Measurements from ENCODE around the gene ERCC2. TPM values are rescaled to one million over a fixed set of nuclear protein-coding genes. Genes with fewer than 3 reads are reported as not detected.

The ERCC2 gene
- total and polyA plus RNA-seq, 2 experiments from 2014 or later = 33.3 to 81.1 TPM

DNA sequence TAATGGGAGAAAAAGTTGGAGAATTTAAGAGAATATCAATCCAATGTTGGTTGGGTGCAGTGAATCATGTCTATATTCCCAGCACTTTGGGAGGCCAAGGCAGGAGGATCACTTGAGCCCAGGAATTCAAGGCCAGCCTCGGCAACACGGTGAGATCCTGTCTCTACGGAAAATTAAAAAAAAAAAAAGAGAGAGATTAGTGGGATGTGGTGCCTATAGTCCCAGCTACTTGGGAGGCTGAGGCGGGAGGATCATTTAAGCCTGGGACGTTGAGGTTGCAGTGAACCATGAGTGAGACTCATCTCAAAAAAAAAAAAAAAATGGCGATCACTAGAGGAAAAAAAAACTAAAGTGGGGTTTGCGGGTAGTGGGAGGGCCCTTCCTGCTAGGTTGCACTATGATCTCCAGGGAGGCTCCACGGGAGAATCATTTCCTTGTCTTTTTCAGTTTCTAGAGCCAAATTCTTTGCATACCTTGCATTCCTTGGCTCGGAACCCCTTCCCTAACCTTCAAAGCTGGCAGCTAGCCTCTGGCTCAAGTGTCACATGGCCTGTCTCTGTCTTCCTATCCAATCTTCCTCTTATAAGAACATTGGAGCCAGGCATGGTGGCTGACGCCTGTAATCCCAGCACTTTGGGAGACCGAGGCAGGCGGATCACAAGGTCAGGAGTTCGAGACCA is 5.8 kb upstream of the ERCC2 start:
- Mint-ChIP-seq H3K36me3 (ENCODE audit: low read depth) (no peaks in the 10 kb centered on the region), H3K27me3 (ENCODE audit: insufficient read depth, low read depth, poor library complexity) (peaks cover 5% of the 10 kb centered on the region), H3K9me3 (no peaks in the 10 kb centered on the region; the same call in 2 of the 3 replicates), H3K27ac (peak overlapping the region; percentile 94), H3K4me3 (no peak overlapping the region), H3K4me1 (peaks cover 11% of the 10 kb centered on the region)
- DNase-seq (ENCODE audit: low spot score) (peak; percentile 96), ATAC-seq (peak; percentile 95)
- Histone ChIP-seq H2AFZ (no peak overlapping the region), H4K20me1 (replicated peaks; ENCODE audit: insufficient read depth) (no peaks in the 10 kb centered on the region), H3F3A (replicated peaks; ENCODE audit: low read depth) (peaks cover 4% of the 10 kb centered on the region; the same call in 1 of the 2 replicates), H3K36me3 (ENCODE audit: insufficient read depth) (no peaks in the 10 kb centered on the region), H3K4me2 (no peak overlapping the region), H3K27ac (ENCODE audit: low read depth) (peak overlapping the region; percentile 90), H3K4me3 (no peak overlapping the region), H3K79me2 (replicated peaks; ENCODE audit: insufficient read depth) (no peaks in the 10 kb centered on the region), H3K27me3 (ENCODE audit: insufficient read depth) (no peaks in the 10 kb centered on the region), H3K4me1 (ENCODE audit: insufficient read depth) (no peaks in the 10 kb centered on the region; the same call in 1 of the 2 replicates), H3K9me2 (ENCODE audit: insufficient read depth) (no peaks in the 10 kb centered on the region)
- TF ChIP-seq EZH2 (IDR thresholded peaks at IDR 0.05; ENCODE audit: low read depth, unreplicated experiment) (no peak), ZNF114 (CRISPR knock-in tag; IDR thresholded peaks at IDR 0.05) (no peak), ZNF331 (CRISPR knock-in tag; IDR thresholded peaks at IDR 0.05; ENCODE audit: low read depth) (no peak), STAT1 (IDR thresholded peaks at IDR 0.05; ENCODE audit: unreplicated experiment) (no peak), NANOG (IDR thresholded peaks at IDR 0.05; ENCODE audit: borderline replicate concordance) (no peak), POLR2AphosphoS5 (IDR thresholded peaks at IDR 0.05; ENCODE audit: low read depth) (no peak), EZH2phosphoT487 (IDR thresholded peaks at IDR 0.05; ENCODE audit: unreplicated experiment) (no peak), CREB1 (CRISPR knock-in tag; IDR thresholded peaks at IDR 0.05; ENCODE audit: low read depth) (no peak)
- TF ChIP-seq, protein P1, sequence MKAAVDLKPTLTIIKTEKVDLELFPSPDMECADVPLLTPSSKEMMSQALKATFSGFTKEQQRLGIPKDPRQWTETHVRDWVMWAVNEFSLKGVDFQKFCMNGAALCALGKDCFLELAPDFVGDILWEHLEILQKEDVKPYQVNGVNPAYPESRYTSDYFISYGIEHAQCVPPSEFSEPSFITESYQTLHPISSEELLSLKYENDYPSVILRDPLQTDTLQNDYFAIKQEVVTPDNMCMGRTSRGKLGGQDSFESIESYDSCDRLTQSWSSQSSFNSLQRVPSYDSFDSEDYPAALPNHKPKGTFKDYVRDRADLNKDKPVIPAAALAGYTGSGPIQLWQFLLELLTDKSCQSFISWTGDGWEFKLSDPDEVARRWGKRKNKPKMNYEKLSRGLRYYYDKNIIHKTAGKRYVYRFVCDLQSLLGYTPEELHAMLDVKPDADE (IDR thresholded peaks at IDR 0.05) = no peak
- TF ChIP-seq, protein P2, sequence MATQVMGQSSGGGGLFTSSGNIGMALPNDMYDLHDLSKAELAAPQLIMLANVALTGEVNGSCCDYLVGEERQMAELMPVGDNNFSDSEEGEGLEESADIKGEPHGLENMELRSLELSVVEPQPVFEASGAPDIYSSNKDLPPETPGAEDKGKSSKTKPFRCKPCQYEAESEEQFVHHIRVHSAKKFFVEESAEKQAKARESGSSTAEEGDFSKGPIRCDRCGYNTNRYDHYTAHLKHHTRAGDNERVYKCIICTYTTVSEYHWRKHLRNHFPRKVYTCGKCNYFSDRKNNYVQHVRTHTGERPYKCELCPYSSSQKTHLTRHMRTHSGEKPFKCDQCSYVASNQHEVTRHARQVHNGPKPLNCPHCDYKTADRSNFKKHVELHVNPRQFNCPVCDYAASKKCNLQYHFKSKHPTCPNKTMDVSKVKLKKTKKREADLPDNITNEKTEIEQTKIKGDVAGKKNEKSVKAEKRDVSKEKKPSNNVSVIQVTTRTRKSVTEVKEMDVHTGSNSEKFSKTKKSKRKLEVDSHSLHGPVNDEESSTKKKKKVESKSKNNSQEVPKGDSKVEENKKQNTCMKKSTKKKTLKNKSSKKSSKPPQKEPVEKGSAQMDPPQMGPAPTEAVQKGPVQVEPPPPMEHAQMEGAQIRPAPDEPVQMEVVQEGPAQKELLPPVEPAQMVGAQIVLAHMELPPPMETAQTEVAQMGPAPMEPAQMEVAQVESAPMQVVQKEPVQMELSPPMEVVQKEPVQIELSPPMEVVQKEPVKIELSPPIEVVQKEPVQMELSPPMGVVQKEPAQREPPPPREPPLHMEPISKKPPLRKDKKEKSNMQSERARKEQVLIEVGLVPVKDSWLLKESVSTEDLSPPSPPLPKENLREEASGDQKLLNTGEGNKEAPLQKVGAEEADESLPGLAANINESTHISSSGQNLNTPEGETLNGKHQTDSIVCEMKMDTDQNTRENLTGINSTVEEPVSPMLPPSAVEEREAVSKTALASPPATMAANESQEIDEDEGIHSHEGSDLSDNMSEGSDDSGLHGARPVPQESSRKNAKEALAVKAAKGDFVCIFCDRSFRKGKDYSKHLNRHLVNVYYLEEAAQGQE (IDR thresholded peaks at IDR 0.05; ENCODE audit: unreplicated experiment) = no peak
- TF ChIP-seq, protein P3, sequence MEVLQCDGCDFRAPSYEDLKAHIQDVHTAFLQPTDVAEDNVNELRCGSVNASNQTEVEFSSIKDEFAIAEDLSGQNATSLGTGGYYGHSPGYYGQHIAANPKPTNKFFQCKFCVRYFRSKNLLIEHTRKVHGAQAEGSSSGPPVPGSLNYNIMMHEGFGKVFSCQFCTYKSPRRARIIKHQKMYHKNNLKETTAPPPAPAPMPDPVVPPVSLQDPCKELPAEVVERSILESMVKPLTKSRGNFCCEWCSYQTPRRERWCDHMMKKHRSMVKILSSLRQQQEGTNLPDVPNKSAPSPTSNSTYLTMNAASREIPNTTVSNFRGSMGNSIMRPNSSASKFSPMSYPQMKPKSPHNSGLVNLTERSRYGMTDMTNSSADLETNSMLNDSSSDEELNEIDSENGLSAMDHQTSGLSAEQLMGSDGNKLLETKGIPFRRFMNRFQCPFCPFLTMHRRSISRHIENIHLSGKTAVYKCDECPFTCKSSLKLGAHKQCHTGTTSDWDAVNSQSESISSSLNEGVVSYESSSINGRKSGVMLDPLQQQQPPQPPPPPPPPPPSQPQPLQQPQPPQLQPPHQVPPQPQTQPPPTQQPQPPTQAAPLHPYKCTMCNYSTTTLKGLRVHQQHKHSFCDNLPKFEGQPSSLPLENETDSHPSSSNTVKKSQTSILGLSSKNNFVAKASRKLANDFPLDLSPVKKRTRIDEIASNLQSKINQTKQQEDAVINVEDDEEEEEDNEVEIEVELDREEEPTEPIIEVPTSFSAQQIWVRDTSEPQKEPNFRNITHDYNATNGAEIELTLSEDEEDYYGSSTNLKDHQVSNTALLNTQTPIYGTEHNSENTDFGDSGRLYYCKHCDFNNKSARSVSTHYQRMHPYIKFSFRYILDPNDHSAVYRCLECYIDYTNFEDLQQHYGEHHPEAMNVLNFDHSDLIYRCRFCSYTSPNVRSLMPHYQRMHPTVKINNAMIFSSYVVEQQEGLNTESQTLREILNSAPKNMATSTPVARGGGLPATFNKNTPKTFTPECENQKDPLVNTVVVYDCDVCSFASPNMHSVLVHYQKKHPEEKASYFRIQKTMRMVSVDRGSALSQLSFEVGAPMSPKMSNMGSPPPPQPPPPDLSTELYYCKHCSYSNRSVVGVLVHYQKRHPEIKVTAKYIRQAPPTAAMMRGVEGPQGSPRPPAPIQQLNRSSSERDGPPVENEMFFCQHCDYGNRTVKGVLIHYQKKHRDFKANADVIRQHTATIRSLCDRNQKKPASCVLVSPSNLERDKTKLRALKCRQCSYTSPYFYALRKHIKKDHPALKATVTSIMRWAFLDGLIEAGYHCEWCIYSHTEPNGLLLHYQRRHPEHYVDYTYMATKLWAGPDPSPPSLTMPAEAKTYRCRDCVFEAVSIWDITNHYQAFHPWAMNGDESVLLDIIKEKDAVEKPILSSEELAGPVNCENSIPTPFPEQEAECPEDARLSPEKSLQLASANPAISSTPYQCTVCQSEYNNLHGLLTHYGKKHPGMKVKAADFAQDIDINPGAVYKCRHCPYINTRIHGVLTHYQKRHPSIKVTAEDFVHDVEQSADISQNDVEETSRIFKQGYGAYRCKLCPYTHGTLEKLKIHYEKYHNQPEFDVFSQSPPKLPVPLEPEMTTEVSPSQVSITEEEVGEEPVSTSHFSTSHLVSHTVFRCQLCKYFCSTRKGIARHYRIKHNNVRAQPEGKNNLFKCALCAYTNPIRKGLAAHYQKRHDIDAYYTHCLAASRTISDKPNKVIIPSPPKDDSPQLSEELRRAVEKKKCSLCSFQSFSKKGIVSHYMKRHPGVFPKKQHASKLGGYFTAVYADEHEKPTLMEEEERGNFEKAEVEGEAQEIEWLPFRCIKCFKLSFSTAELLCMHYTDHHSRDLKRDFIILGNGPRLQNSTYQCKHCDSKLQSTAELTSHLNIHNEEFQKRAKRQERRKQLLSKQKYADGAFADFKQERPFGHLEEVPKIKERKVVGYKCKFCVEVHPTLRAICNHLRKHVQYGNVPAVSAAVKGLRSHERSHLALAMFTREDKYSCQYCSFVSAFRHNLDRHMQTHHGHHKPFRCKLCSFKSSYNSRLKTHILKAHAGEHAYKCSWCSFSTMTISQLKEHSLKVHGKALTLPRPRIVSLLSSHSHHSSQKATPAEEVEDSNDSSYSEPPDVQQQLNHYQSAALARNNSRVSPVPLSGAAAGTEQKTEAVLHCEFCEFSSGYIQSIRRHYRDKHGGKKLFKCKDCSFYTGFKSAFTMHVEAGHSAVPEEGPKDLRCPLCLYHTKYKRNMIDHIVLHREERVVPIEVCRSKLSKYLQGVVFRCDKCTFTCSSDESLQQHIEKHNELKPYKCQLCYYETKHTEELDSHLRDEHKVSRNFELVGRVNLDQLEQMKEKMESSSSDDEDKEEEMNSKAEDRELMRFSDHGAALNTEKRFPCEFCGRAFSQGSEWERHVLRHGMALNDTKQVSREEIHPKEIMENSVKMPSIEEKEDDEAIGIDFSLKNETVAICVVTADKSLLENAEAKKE (CRISPR knock-in tag; IDR thresholded peaks at IDR 0.05) = no peak

All from GM23338 (cell line).